ENCODE results near the gene PAX5.

PAX5 gene

DNA sequence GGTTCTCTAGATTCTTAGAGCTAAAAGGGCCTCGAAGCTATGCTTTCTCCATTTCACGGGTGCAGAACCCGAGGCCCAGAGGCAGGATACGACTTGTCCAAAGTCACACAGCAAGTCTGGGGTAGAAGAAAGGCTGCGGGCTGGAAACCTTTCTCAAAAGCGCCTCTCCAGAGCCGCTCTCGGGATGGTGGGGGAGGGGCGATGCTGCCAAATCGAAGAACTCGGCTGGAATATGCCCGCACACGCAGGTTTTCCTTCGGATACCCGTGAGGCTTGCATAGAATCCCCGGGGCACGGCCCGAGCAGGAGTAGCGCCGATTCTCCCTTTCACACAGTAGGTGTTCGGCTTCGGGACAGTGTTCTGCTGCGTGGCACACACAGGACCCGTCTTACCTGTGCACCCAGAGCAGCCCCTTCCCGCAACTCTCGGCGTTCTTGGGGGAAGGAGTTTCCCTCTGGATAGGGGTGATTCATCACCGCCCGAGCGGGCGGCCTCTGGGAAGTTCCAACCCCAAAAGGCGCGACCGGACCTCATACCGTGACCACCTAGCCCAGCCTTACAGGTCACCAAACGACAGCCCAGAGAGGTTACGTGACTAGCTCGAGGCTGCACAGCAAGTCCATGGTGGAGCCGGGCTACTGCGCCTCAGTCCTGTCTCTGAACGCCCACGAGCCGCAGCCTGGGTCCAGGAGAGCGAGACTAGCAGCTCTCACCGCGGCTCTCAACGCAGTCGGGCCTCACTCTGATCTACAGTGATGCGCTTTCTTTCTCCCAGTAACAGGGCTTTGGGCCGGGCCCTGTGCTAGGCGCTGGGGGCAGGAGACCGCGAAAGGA lies 4.1 kb downstream of the PAX5 start:
- Histone ChIP-seq H3K4me3 (ENCODE audit: low read length in 2 of 2) (peak overlapping the region in 1 of 2 donors; percentile 8), H3K9me3 (ENCODE audit: control insufficient read depth in 2 of 2, low read length in 2 of 2) (no peaks in the 10 kb centered on the region), H3K9ac (ENCODE audit: low read length in 2 of 2) (no peak overlapping the region), H3K36me3 (ENCODE audit: control insufficient read depth in 2 of 2, insufficient read depth in 2 of 2, low read length in 2 of 2) (no peaks in the 10 kb centered on the region), H3K27me3 (ENCODE audit: control insufficient read depth in 1 of 2, insufficient read depth in 2 of 2, low read length in 2 of 2) (peaks cover 91 to 98% of the 10 kb centered on the region in 2 donors), H3K4me1 (ENCODE audit: control insufficient read depth, insufficient read depth, low read length) (peaks cover 47% of the 10 kb centered on the region), H3K27ac (ENCODE audit: low read length) (no peak overlapping the region)

DNA sequence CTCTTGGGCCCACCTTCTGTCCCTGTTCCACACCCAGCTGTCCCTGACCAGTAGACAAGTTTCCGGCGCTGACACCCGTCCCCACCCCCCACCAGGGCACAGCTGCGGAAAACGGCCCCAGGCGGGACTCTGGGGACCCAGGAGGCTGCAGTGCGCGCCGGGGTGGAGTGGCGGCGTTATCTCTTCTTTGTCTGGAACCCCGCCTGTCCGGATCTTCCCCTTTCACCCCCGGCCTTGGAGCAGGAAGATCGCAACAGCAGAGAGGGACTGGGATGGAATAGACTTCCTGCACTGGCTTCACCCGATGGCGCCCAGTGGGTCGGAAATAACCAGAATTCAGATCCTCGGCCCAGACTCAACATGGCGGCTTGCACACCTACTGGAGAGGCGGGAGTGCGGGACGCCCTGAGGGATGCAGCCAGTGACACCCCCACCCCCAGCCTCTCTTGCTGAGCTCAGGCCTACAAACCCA lies 4.7 kb downstream of the PAX5 start:
- no peak overlapping the region for H3K9ac ChIP-seq (ENCODE audit: low read length in 2 of 2)
- H3K36me3 ChIP-seq (ENCODE audit: control insufficient read depth in 2 of 2, insufficient read depth in 2 of 2, low read length in 2 of 2): no peaks in the 10 kb centered on the region
- H3K9me3 ChIP-seq (ENCODE audit: control insufficient read depth in 2 of 2, low read length in 2 of 2): no peaks in the 10 kb centered on the region
- H3K27ac ChIP-seq (ENCODE audit: low read length): no peak overlapping the region
- peaks cover 45% of the 10 kb centered on the region for H3K4me1 ChIP-seq (ENCODE audit: control insufficient read depth, insufficient read depth, low read length)
- peaks cover 91 to 98% of the 10 kb centered on the region in 2 donors for H3K27me3 ChIP-seq (ENCODE audit: control insufficient read depth in 1 of 2, insufficient read depth in 2 of 2, low read length in 2 of 2)
- H3K4me3 ChIP-seq (ENCODE audit: low read length in 2 of 2): no peak overlapping the region

DNA sequence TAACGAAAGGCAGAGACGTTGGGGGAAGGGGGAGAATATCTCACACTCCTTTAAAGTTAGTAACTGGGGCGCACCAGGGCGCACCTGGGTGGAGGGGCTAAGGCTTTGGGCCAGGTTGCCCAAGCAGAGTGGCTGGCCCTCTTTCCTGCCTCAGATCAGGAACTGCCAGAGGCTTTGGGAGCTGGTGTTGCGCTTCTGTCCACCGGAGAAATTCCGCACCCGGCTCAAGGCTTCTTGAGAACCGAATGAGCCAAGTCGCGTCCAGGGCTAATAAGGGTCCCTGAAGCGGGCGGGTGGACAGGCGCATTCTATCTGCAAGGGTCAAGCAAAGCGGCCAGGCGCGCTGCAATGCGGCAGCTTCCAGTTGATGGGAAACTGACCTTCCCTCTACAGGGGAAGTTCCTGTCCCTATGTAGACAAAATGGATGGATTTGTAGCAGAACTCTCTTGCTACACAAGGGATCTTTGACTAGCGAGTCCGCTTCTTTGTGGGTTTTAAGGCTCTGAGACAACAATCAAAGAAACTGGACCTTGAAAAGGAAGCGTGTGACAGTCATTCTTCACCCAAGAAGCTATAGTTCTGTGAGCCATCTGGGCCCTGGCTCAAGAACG lies 5.5 kb downstream of the PAX5 start:
- Histone ChIP-seq H3K9ac (ENCODE audit: low read length in 2 of 2) (no peak overlapping the region), H3K4me3 (ENCODE audit: low read length in 2 of 2) (no peak overlapping the region)

DNA sequence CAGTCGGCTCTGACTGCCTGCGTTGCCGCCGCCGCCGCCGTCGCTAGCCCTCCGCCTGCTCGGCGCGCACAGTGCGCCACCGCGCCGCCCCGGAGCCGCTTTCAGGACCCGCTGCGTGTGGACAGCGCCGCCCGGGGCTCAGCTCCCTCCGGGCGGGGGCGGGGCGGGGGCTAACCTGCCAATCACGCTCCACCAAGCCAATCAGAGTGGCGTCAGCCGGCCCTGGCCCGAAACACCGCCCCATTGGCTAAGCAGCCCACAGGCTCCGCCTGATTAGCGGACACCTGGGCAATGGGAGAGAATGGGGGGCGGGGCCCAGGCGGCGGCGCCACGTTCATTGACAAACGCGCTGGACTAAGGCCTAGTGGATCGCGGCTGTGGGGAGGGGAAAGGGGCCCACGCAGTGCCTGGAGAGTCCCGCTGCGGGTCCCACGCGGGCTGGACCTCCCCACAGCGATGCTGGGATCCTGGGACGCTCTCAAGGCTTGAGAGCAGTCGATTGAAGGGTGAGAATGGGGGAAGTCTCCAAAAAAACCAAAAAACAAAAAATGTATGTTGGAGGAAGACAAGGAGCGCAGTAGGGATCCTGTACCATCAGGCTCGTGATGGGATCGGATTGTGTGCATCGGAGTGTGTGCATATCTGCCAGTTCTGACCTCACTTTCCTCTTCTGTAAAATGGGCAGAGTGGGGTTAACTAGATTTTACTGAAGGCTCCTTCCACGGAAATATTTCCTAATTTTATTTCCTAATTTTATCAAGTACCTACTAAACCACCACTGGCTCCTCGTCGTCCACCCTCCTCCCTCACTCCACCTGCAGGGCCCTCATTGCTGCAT lies 6.3 kb downstream of the PAX5 start:
- H3K4me1 ChIP-seq (ENCODE audit: control insufficient read depth, insufficient read depth, low read length): peaks cover 41% of the 10 kb centered on the region

More for the DNA sequence above, 5.5 kb downstream of the PAX5 start:
- H3K27me3 ChIP-seq (ENCODE audit: control insufficient read depth in 1 of 2, insufficient read depth in 2 of 2, low read length in 2 of 2): peaks cover 94 to 95% of the 10 kb centered on the region in 2 donors
- H3K36me3 ChIP-seq (ENCODE audit: control insufficient read depth in 2 of 2, insufficient read depth in 2 of 2, low read length in 2 of 2): no peaks in the 10 kb centered on the region
- H3K27ac ChIP-seq (ENCODE audit: low read length): no peak overlapping the region
- peaks cover 41% of the 10 kb centered on the region for H3K4me1 ChIP-seq (ENCODE audit: control insufficient read depth, insufficient read depth, low read length)
- no peaks in the 10 kb centered on the region for H3K9me3 ChIP-seq (ENCODE audit: control insufficient read depth in 2 of 2, low read length in 2 of 2)

DNA sequence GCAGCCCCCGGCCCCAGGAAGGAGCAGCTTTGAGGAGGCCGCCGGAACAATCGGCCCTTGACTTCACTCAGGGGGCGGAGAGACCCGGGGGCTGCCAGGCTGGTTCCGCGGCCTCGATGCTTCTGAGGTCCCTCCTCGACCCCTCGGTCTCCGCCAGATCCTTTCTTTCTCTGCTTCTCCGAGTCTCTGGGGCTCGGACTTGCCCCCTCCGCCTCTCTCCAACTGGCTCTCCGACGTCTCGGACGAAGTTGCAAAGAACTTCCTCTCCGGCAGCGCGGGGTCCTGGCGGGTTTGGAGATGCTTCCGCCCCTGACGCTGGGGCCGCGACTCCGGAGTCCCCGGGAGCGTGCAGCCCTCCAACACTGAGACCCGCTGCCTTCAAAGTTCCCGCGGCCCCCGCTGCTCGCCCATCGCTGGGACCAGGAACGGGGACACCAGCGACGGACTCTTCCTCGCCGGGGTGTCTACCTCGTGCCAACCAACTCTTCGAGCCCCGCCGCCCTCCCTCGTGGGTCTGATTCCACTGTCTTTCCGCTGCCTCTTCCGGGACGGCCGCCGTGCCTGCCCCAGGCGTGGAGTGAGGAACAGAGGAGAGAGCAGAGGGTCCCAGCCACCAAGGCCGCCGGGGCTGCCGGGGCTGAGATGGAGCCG lies 7.0 kb downstream of the PAX5 start:
- Histone ChIP-seq H3K27ac (ENCODE audit: low read length) (no peak overlapping the region), H3K36me3 (ENCODE audit: control insufficient read depth in 2 of 2, insufficient read depth in 2 of 2, low read length in 2 of 2) (no peaks in the 10 kb centered on the region), H3K9ac (ENCODE audit: low read length in 2 of 2) (no peak overlapping the region), H3K27me3 (ENCODE audit: control insufficient read depth in 1 of 2, insufficient read depth in 2 of 2, low read length in 2 of 2) (peaks cover 90 to 91% of the 10 kb centered on the region in 2 donors), H3K9me3 (ENCODE audit: control insufficient read depth in 2 of 2, low read length in 2 of 2) (no peaks in the 10 kb centered on the region), H3K4me1 (ENCODE audit: control insufficient read depth, insufficient read depth, low read length) (peaks cover 41% of the 10 kb centered on the region), H3K4me3 (ENCODE audit: low read length in 2 of 2) (peak overlapping the region in 1 of 2 donors; percentile 72)

More for the DNA sequence above, 6.3 kb downstream of the PAX5 start:
- no peak overlapping the region for H3K27ac ChIP-seq (ENCODE audit: low read length)
- H3K9me3 ChIP-seq (ENCODE audit: control insufficient read depth in 2 of 2, low read length in 2 of 2): no peaks in the 10 kb centered on the region
- H3K4me3 ChIP-seq (ENCODE audit: low read length in 2 of 2): peak overlapping the region in 1 of 2 donors; percentile 72
- no peak overlapping the region for H3K9ac ChIP-seq (ENCODE audit: low read length in 2 of 2)
- H3K36me3 ChIP-seq (ENCODE audit: control insufficient read depth in 2 of 2, insufficient read depth in 2 of 2, low read length in 2 of 2): no peaks in the 10 kb centered on the region
- H3K27me3 ChIP-seq (ENCODE audit: control insufficient read depth in 1 of 2, insufficient read depth in 2 of 2, low read length in 2 of 2): peaks cover 92 to 94% of the 10 kb centered on the region in 2 donors

DNA sequence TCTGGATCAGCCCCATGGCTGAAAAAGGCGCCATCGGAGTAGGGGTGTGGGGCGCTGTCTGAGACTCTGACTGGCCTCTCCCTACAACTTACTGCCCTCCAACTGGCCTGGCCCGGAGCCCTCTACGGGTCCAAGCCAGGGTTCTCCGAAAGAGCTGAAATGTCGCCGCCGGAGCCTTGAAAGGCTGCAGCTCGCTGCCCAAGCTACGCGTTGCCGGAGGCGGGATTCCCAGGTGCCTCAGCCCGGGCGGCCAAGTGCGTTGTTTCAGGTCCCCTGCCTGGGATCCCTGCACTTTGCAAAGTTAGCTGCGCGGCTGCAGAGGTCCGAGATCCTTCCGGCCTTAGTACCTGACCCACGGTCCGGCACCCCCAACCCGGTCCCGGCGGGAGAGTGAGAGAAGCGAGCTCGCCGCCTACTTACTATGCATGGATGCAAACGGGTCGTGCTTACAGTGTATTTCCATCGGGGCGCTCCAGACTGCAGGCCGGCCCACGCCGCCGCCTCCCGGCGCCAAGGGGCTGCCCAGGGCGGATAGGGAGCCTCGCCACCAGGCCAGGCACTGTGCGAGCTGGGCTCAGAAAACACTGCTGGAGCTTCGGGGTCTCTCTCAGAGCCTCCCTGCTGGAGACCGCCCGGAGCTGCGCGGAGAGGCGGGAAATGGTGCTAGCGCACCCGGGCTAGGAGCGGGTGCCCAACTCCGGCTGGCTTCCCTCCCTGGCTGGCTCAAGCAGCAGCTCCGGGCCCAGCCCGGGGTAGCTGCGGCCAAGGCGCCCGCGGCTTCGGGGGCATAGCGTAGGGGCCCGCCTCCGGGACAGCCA lies 7.7 kb downstream of the PAX5 start:
- Histone ChIP-seq H3K27ac (ENCODE audit: low read length) (no peak overlapping the region), H3K4me1 (ENCODE audit: control insufficient read depth, insufficient read depth, low read length) (peaks cover 41% of the 10 kb centered on the region), H3K9me3 (ENCODE audit: control insufficient read depth in 2 of 2, low read length in 2 of 2) (no peaks in the 10 kb centered on the region), H3K27me3 (ENCODE audit: control insufficient read depth in 1 of 2, insufficient read depth in 2 of 2, low read length in 2 of 2) (peaks cover 84 to 90% of the 10 kb centered on the region in 2 donors), H3K36me3 (ENCODE audit: control insufficient read depth in 2 of 2, insufficient read depth in 2 of 2, low read length in 2 of 2) (no peaks in the 10 kb centered on the region), H3K9ac (ENCODE audit: low read length in 2 of 2) (no peak overlapping the region), H3K4me3 (ENCODE audit: low read length in 2 of 2) (peak overlapping the region; percentile 64 to 72)

DNA sequence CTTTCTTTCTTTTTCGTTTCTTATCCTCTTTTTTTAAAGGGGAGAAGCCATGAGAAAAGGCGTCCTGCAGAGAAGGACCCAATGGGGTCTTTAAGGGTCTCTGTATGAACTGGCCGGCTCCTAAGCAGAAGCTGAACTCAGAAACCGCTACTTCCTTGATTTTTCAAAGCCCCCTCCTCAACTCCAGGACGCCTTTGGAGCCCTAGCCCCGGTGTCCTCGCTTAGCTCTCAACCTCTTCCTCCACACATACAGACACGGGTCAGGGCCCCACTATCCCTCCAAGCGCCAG lies 8.3 kb downstream of the PAX5 start:
- Histone ChIP-seq H3K9me3 (ENCODE audit: control insufficient read depth in 2 of 2, low read length in 2 of 2) (no peaks in the 10 kb centered on the region), H3K27me3 (ENCODE audit: control insufficient read depth in 1 of 2, insufficient read depth in 2 of 2, low read length in 2 of 2) (peaks cover 81 to 87% of the 10 kb centered on the region in 2 donors), H3K4me1 (ENCODE audit: control insufficient read depth, insufficient read depth, low read length) (peaks cover 41% of the 10 kb centered on the region), H3K4me3 (ENCODE audit: low read length in 2 of 2) (peak overlapping the region; percentile 64 to 72), H3K36me3 (ENCODE audit: control insufficient read depth in 2 of 2, insufficient read depth in 2 of 2, low read length in 2 of 2) (no peaks in the 10 kb centered on the region), H3K9ac (ENCODE audit: low read length in 2 of 2) (no peak overlapping the region), H3K27ac (ENCODE audit: low read length) (no peak overlapping the region)

DNA sequence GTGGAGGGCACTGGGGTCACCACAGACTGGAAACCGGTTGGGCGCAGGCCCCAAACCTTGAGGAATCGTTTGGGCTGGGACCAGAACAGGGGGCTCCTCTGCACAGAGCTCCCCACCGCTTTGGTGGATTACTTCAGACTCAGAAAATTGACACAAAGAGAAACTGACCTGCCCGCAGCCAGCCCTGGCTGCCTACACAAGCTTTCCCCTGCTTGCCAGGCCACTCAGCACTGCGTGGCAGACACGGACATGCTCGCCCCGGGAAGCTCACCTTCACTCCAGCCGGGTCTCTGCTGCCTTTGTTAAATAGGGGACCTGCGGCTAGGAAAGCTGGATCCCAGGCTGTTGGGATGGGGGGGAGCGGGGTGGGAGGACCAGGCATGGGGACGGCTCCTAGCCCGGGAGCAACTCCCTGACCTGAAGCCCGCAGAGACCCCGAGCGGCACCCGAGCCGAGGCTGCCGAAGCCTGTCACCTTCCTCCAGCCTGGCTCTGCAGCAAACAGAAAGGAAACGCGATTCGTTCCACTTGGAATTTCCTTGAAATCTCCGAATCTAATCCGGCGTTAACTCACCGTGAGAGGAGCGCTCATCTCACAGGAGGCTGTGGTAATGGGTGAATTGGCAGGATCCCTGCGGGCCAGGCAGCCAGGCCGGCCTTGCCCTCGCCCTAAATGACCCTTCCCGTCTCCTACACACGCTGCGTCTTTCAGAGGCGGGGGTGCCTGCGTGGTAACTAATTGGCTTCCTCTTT lies 8.8 kb downstream of the PAX5 start:
- H3K4me3 ChIP-seq (ENCODE audit: low read length in 2 of 2): peak overlapping the region; percentile 64 to 72
- H3K9me3 ChIP-seq (ENCODE audit: control insufficient read depth in 2 of 2, low read length in 2 of 2): no peaks in the 10 kb centered on the region
- H3K27me3 ChIP-seq (ENCODE audit: control insufficient read depth in 1 of 2, insufficient read depth in 2 of 2, low read length in 2 of 2): peaks cover 77 to 82% of the 10 kb centered on the region in 2 donors
- H3K27ac ChIP-seq (ENCODE audit: low read length): no peak overlapping the region
- H3K36me3 ChIP-seq (ENCODE audit: control insufficient read depth in 2 of 2, insufficient read depth in 2 of 2, low read length in 2 of 2): no peaks in the 10 kb centered on the region
- peaks cover 38% of the 10 kb centered on the region for H3K4me1 ChIP-seq (ENCODE audit: control insufficient read depth, insufficient read depth, low read length)
- H3K9ac ChIP-seq (ENCODE audit: low read length in 2 of 2): no peak overlapping the region

DNA sequence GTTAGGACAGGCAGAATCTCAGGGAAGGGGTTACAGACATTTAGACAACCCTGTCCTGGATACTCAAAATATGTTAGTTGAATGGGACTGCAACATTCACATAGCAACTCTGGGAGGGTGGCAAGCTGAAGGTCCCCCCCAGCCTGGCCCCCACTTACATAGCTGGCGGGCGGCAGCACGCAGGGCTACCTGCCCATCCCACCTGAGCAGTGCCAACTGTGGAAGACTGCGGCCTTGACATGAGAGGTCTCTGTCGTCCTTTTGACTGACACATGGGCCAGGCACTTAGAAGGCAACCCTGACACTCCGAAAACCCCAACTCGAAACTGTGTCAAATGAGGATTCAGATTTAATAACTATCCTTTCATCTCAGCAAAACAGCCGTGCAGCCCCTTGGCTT lies 16.5 kb downstream of the PAX5 start:
- Histone ChIP-seq H3K4me1 (ENCODE audit: control insufficient read depth, insufficient read depth, low read length) (no peaks in the 10 kb centered on the region), H3K27me3 (ENCODE audit: control insufficient read depth in 1 of 2, insufficient read depth in 2 of 2, low read length in 2 of 2) (peaks cover 22 to 28% of the 10 kb centered on the region in 2 donors), H3K9me3 (ENCODE audit: control insufficient read depth in 2 of 2, low read length in 2 of 2) (no peaks in the 10 kb centered on the region), H3K9ac (ENCODE audit: low read length in 2 of 2) (no peak overlapping the region), H3K27ac (ENCODE audit: low read length) (no peak overlapping the region), H3K36me3 (ENCODE audit: control insufficient read depth in 2 of 2, insufficient read depth in 2 of 2, low read length in 2 of 2) (no peaks in the 10 kb centered on the region), H3K4me3 (ENCODE audit: low read length in 2 of 2) (no peak overlapping the region)
